Stimulated activated CD8-positive, alpha-beta memory T cell treated with anti-CD3 and anti-CD28 coated beads, Interleukin-7, amount 100 ng/mL, for 48 hours (primary cell): ENCODE results near the gene MREG.

Experiments
- DNase-seq, 2 donors: peaks; one replicate each; pipeline ENCODE4 v3.0.0-alpha.2; 2020; ENCODE audit warnings: low read depth in 1 of 2; ENCODE audit errors: extremely low read depth in 1 of 2

MREG gene

GRCh38 chr2:215899141-215900074 is 113.9 kb downstream of the MREG start:
- no peak for DNase-seq

GRCh38 chr2:215898363-215898762 is 115.0 kb downstream of the MREG start:
- DNase-seq = no peak

DNA sequence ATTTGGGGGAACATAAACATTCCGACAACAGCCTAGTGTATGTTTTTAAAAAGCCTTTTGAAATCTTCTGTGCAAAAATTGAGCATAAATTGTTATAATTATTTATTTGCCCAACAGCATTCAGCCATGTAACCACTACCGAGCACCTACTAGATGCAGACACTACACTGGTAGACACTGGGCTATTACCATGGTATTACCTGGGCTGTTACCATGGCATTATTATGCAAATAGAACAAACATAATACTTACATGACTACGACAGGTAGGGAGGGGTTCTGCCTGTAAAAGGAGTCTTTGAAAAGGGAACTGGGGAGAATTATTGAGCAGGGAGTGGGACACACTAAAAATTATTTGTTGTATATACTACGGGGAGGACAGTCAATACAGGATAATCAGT is 116.4 kb downstream of the MREG start:
- DNase-seq = no peak

DNA sequence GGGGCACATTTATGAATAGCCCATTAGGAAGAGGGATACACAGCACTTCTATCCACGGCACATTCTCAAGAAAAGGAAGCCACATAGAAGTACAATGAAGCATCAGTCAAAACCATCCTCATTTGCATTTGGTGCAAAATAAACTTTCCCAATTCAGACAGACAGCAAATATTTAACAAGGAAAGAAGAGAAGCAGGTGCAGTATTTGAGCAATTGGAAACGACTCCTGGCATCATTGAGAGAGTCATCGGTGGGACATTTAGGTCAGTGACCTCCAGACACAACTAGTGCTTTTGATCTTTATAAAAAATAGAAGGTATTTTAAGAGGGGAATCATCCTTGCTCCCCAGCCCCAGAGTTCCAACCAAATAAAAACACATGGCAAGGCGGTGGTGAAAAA is 118.0 kb downstream of the MREG start:
- no peak for DNase-seq
